HepG2 (cell line): Measurements from ENCODE around the gene UBE2C. TPM values are rescaled to one million over a fixed set of nuclear protein-coding genes. Genes with fewer than 3 reads are reported as not detected.

Source experiments
- ATM ChIP-seq: fragments of 450-650 bp; IDR thresholded peaks from 2 replicates; pipeline ENCODE4 v1.7.1; 2017; ENCODE audit warnings: mild to moderate bottlenecking, borderline replicate concordance
- CBX5 ChIP-seq: sonication (generic); formaldehyde crosslinking; IDR thresholded peaks from 2 replicates; pipeline ENCODE4 v1.4.0; 2020; ENCODE audit warnings: missing genetic modification reagents, borderline replicate concordance
- CCDC6 ChIP-seq: sonication (generic); formaldehyde crosslinking; IDR thresholded peaks from 2 replicates; pipeline ENCODE4 v1.8.1; 2022; ENCODE audit warnings: mild to moderate bottlenecking, missing genetic modification reagents, moderate library complexity
- DMAP1 ChIP-seq: IDR thresholded peaks from 2 replicates; pipeline ENCODE4 v1.6.1; 2016
- EEA1 ChIP-seq: sonication (generic); formaldehyde crosslinking; IDR thresholded peaks from 2 replicates; pipeline ENCODE4 v1.5.1; 2020; ENCODE audit warnings: mild to moderate bottlenecking, missing genetic modification reagents, borderline replicate concordance
- ELF1 ChIP-seq: sonication (generic); formaldehyde crosslinking; IDR thresholded peaks from 2 replicates; pipeline ENCODE4 v1.4.0; 2020; ENCODE audit warnings: missing genetic modification reagents
- FOXM1 ChIP-seq: sonication (generic); formaldehyde crosslinking; IDR thresholded peaks from 2 replicates; pipeline ENCODE4 v1.5.0; 2020; ENCODE audit warnings: missing genetic modification reagents
- GZF1 ChIP-seq: sonication (generic); formaldehyde crosslinking; IDR thresholded peaks from 2 replicates; pipeline ENCODE4 v1.5.1; 2020; ENCODE audit warnings: mild to moderate bottlenecking, missing genetic modification reagents
- HIVEP1 ChIP-seq: sonication (generic); formaldehyde crosslinking; IDR thresholded peaks from 2 replicates; pipeline ENCODE4 v1.4.0; 2020; ENCODE audit warnings: mild to moderate bottlenecking, missing genetic modification reagents
- HNRNPL ChIP-seq: fragments of 200-400 bp; formaldehyde crosslinking; IDR thresholded peaks from 2 replicates; pipeline ENCODE4 v1.6.1; 2017; ENCODE audit warnings: mild to moderate bottlenecking, low read depth, low read length
- MYC ChIP-seq: sonication (generic); formaldehyde crosslinking; IDR thresholded peaks from 2 replicates; pipeline ENCODE4 v1.9.0; 2021; ENCODE audit warnings: missing genetic modification reagents, borderline replicate concordance
- SAFB2 ChIP-seq: sonication (generic); formaldehyde crosslinking; IDR thresholded peaks from 2 replicates; pipeline ENCODE4 v1.5.1; 2020; ENCODE audit warnings: missing genetic modification reagents, low read depth, mild to moderate bottlenecking, borderline replicate concordance
- SIN3A ChIP-seq: IDR thresholded peaks from 2 replicates; pipeline ENCODE4 v1.6.1; 2011; ENCODE audit warnings: low read depth, mild to moderate bottlenecking, control low read depth, low read length, borderline replicate concordance
- SP2 ChIP-seq: sonication (generic); formaldehyde crosslinking; IDR thresholded peaks from 2 replicates; pipeline ENCODE4 v1.5.1; 2020; ENCODE audit warnings: mild to moderate bottlenecking, missing genetic modification reagents
- TBL1XR1 ChIP-seq: fragments of 150-350 bp; IDR thresholded peaks from 2 replicates; pipeline ENCODE4 v1.6.1; 2014; ENCODE audit warnings: borderline replicate concordance, low read length; ENCODE audit not compliant: partially characterized antibody
- XRCC5 ChIP-seq: fragments of 200-400 bp; formaldehyde crosslinking; optimal IDR thresholded peaks from 2 replicates; pipeline ENCODE3; 2017; ENCODE audit warnings: mild to moderate bottlenecking, low read length
- YEATS2 ChIP-seq: sonication (generic); formaldehyde crosslinking; IDR thresholded peaks from 2 replicates; pipeline ENCODE4 v1.4.0; 2020; ENCODE audit warnings: missing genetic modification reagents, borderline replicate concordance
- ZNF251 ChIP-seq: sonication (generic); formaldehyde crosslinking; IDR thresholded peaks from 2 replicates; pipeline ENCODE4 v1.9.0; 2021; ENCODE audit warnings: mild to moderate bottlenecking, missing genetic modification reagents
- ZNF253 ChIP-seq: sonication (generic); formaldehyde crosslinking; IDR thresholded peaks from 2 replicates; pipeline ENCODE4 v1.8.0; 2022; ENCODE audit warnings: mild to moderate bottlenecking, missing genetic modification reagents, borderline replicate concordance
- ZNF333 ChIP-seq: sonication (generic); formaldehyde crosslinking; IDR thresholded peaks from 2 replicates; pipeline ENCODE4 v1.4.0; 2020; ENCODE audit warnings: mild to moderate bottlenecking, missing genetic modification reagents, borderline replicate concordance
- ZNF501 ChIP-seq: sonication (generic); formaldehyde crosslinking; IDR thresholded peaks from 2 replicates; pipeline ENCODE4 v1.5.1; 2020; ENCODE audit warnings: mild to moderate bottlenecking, moderate library complexity, missing genetic modification reagents
- ZNF674 ChIP-seq: sonication (generic); formaldehyde crosslinking; IDR thresholded peaks from 2 replicates; pipeline ENCODE4 v1.5.0; 2020; ENCODE audit warnings: low read depth, mild to moderate bottlenecking, missing genetic modification reagents
- ZNF839 ChIP-seq: sonication (generic); formaldehyde crosslinking; IDR thresholded peaks from 2 replicates; pipeline ENCODE4 v1.4.0; 2020; ENCODE audit warnings: missing genetic modification reagents, mild to moderate bottlenecking, borderline replicate concordance
- ZNF879 ChIP-seq: sonication (generic); formaldehyde crosslinking; IDR thresholded peaks from 2 replicates; pipeline ENCODE4 v1.8.1; 2023; ENCODE audit warnings: missing genetic modification reagents
- ZSCAN9 ChIP-seq: IDR thresholded peaks from 2 replicates; pipeline ENCODE4 v1.6.1; 2016; ENCODE audit warnings: borderline replicate concordance
- polyA plus RNA-seq, 8 experiments: library from polyadenylated mRNA; depleted of rRNA in 3 of 8; stranded (reverse) in 7 of 8; unstranded in 1 of 8; fragments of >200 nt; fragmentation: Illumina TruSeq in 4 of 8; extraction: Trizol in 4 of 8; gene quantifications; 2 replicates each; pipeline versions ENCODE4 v1.2.1 to v1.2.3, GENCODE V29; 2011 to 2016; ENCODE audit warnings: low read depth in 4 of 8, missing spikeins in 1 of 8, mixed read lengths in 1 of 8; ENCODE audit not compliant: insufficient read depth in 1 of 8
- total RNA-seq, 5 experiments: library from RNA; depleted of rRNA; stranded (reverse); fragments of >200 nt; fragmentation: Illumina TruSeq; extraction: Trizol; gene quantifications; 2 replicates each; pipeline ENCODE4 v1.2.3, GENCODE V29; 2016; ENCODE audit warnings: low read depth in 1 of 5
- TF ChIP-seq, protein P1 (sequence below): sonication (generic); formaldehyde crosslinking; IDR thresholded peaks from 2 replicates; pipeline ENCODE4 v1.4.0; 2020; ENCODE audit warnings: missing genetic modification reagents, borderline replicate concordance
- TF ChIP-seq, protein P2 (sequence below): sonication (generic); formaldehyde crosslinking; IDR thresholded peaks from 2 replicates; pipeline ENCODE4 v1.8.1; 2023; ENCODE audit warnings: mild to moderate bottlenecking, missing genetic modification reagents
- TF ChIP-seq, protein P3 (sequence below): sonication (generic); formaldehyde crosslinking; IDR thresholded peaks from 2 replicates; pipeline ENCODE4 v1.4.0; 2020; ENCODE audit warnings: mild to moderate bottlenecking, missing genetic modification reagents

UBE2C gene
- total and polyA plus RNA-seq, 2 of the 13 experiments (the other 11 are each of a cell fraction or from before 2014, with no cell fraction given), result 100 to 123 TPM

DNA sequence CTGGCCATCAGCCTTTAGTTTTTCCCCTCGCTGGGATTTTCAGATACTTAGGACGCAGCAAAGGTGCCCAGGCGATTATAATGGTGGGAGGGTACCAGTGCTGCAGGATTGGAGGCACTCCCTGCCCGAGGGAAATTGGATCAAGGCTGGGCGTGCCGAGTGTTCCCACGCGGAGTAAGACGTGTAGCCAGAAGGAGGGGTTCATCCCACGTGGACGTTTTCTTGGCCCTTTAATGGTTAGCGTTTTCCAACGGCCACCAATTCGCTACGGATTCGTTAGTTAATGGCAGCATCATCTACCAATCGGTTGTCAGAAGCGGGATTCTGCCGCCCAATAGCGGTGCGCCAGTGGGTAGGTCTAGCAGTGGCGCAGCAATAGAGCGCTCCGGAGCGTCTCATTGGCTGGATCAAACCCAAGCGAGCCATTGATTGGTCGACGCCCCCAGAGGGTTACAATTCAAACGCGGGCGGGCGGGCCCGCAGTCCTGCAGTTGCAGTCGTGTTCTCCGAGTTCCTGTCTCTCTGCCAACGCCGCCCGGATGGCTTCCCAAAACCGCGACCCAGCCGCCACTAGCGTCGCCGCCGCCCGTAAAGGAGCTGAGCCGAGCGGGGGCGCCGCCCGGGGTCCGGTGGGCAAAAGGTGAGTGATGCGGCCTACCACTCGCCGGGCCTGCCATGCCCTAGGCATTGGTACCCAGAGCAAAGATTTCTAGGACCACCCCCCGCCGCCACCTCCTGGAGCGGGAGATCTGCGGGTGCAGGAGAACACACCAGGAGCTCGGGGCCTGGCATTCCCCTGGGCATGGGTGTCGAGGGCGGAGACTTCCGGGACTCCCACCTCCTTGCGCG lies at the start of gene UBE2C (continued):
- TF ChIP-seq ZNF333 (0 out of 2 replicates have a peak, but pooled peaks have one; percentile 32), YEATS2 (CRISPR knock-in tag) (no peak), ZNF674 (CRISPR knock-in tag) (no peak), ZNF251 (CRISPR knock-in tag) (no peak), GZF1 (CRISPR knock-in tag) (no peak), HIVEP1 (peak; percentile 51; the same call in 1 of the 2 replicates), ZNF253 (peak; percentile 85; the same call in 1 of the 2 replicates), FOXM1 (CRISPR knock-in tag) (peak; percentile 98), ZNF501 (no peak), DMAP1 (CRISPR knock-in tag) (peak; percentile 82), XRCC5 (peak; percentile 34), HNRNPL (peak; percentile 88), EEA1 (0 out of 2 replicates have a peak, but pooled peaks have one; percentile 74), ZNF879 (CRISPR knock-in tag) (0 out of 2 replicates have a peak, but pooled peaks have one; percentile 53), ZNF839 (CRISPR knock-in tag) (no peak), CBX5 (no peak; the same call in 1 of the 2 replicates), ATM (no peak), ELF1 (no peak), SAFB2 (CRISPR knock-in tag) (peak; percentile 87), CCDC6 (CRISPR knock-in tag) (peak; percentile 80; the same call in 1 of the 2 replicates), TBL1XR1 (no peak), SP2 (CRISPR knock-in tag) (peak; percentile 94), ZSCAN9 (CRISPR knock-in tag) (no peak), SIN3A (peak; percentile 99), MYC (CRISPR knock-in tag) (peak; percentile 80)
- TF ChIP-seq, protein P1, sequence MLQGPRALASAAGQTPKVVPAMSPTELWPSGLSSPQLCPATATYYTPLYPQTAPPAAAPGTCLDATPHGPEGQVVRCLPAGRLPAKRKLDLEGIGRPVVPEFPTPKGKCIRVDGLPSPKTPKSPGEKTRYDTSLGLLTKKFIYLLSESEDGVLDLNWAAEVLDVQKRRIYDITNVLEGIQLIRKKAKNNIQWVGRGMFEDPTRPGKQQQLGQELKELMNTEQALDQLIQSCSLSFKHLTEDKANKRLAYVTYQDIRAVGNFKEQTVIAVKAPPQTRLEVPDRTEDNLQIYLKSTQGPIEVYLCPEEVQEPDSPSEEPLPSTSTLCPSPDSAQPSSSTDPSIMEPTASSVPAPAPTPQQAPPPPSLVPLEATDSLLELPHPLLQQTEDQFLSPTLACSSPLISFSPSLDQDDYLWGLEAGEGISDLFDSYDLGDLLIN (CRISPR knock-in tag), result peak; percentile 79; the same call in 1 of the 2 replicates
- TF ChIP-seq, protein P2, sequence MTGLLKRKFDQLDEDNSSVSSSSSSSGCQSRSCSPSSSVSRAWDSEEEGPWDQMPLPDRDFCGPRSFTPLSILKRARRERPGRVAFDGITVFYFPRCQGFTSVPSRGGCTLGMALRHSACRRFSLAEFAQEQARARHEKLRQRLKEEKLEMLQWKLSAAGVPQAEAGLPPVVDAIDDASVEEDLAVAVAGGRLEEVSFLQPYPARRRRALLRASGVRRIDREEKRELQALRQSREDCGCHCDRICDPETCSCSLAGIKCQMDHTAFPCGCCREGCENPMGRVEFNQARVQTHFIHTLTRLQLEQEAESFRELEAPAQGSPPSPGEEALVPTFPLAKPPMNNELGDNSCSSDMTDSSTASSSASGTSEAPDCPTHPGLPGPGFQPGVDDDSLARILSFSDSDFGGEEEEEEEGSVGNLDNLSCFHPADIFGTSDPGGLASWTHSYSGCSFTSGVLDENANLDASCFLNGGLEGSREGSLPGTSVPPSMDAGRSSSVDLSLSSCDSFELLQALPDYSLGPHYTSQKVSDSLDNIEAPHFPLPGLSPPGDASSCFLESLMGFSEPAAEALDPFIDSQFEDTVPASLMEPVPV, result peak; percentile 98
- TF ChIP-seq, protein P3, sequence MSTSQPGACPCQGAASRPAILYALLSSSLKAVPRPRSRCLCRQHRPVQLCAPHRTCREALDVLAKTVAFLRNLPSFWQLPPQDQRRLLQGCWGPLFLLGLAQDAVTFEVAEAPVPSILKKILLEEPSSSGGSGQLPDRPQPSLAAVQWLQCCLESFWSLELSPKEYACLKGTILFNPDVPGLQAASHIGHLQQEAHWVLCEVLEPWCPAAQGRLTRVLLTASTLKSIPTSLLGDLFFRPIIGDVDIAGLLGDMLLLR, result no peak
